NCI-H345 treated with DMSO at 0.1 percent for 48 hours (cell line): ENCODE results near the gene STX11.
"Not testable (repeated sequence)": the region's sequence is repeated elsewhere in the genome, so short reads cannot be mapped to it uniquely, and the experiment has no call there.

Experiments
- DNase-seq: peaks from one replicate; lab custom pipeline; 2025; ENCODE audit not compliant: unreplicated experiment; lab: John Stamatoyannopoulos, UW

The STX11 gene

DNA sequence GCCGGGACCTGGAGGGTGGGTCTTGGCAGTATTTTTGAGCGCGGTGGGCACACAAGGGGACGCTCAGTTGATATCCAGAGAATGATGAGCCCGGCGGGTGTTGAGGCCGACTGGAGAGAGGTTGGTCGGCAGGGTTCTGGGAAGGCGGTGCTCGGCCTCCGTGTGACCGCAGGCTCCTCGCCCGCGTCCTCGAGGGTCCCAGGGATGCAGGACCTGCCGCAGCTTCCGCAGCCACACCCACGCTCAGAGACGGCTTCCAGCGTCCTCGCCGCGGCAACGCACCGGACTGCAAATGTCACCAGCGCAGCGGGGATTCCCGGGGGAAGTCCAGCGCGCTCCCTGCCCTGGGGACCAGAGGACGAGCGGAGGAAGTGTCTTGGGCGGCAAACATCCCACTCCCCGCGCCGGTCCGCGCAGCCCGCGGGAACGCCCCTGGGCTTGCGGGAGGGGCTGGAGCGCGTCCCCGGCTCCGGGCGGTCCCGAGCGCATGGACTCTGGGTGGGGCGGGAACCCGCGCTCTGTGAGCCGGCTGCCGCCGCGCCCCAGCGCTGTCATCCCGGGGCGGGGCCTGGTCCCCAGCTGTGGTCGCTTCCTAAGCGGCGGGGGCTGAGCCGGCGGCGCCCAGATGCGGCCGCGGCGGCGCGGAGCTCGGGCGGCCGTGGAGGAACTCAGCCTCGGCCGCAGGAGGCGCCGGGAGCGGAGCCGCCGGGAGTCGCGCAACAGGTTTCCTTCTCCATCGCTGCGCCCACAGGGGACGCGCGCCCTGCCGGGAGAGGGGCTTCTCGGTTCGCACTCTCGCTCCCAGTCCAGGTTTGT, at the start of gene STX11:
STX11 (plus strand) TSS at position 624 of the 816 bp plus-strand sequence. CDS start 36,111 bp downstream, outside the sequence.
- peak; percentile 37 for DNase-seq

DNA sequence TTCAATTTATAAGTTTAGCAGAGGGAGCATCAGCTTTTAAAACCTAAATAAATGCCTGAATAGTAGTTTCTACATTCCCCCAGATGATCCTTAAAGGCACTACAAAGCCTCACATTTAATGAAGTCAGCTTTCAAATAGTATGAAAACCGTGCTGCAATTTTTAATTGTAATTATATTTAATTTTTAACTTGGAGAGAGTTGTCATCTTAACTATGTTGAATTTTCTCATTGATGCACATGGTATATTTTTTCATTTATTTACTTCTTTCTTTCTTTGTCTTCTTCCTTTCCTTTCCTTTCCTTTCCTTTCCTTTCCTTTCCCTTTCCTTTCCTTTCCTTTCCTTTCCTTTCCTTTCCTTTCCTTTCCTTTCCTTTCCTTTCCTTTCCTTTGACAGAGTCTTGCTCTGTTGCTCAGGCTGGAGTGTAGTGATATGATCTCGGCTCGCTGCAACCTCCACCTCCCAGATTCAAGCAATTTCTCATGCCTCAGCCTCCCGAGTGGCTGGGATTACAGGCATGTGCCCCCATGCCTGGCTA, 47.2 kb upstream of the STX11 start:
- DNase-seq, result no peak

DNA sequence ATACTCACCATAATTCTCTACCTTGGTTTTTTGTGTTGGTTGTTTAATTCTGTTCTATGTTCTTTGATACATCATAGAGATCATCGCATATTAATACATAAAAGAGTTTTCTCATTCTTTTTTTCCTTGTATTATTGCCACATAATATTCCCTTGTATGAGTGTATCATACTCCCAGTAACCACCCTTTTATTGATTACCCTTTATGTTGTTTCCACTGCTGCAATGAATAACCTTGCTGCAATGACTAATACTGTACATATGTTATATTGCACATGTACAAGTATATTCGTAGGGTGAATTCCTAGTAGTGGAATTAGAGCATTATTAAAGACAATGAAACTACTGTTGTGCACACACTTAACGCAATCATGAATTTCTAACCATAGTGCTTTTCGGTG, 45.8 kb upstream of the STX11 start:
- no peak for DNase-seq

DNA sequence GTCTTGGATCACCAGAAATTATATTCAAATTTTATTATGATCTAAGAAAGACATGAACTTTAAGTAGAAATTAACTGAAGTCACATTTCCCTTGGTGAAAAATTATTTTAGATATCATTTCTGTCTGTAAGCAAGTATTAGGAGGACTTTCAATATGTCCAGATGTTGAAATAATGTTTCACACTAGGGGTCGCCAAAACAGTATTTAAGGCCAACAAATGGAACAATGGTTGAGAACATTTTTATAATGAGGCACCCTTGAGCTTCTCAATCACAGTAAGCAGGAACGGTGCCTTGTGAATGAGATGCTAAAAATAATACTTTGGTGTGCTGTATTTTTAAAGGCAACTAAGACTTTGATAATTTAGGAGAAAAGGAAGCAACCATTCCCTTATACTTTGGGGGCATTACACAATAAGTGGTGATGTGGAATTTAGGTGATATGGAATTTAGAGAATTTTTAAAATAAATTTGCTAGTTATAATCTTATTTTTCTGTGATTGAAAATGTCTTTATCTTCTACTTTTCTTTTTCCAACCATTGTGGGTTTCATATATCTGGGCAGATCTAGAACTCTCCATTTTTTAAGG, 45.3 kb upstream of the STX11 start:
- peak; percentile 46 for DNase-seq

DNA sequence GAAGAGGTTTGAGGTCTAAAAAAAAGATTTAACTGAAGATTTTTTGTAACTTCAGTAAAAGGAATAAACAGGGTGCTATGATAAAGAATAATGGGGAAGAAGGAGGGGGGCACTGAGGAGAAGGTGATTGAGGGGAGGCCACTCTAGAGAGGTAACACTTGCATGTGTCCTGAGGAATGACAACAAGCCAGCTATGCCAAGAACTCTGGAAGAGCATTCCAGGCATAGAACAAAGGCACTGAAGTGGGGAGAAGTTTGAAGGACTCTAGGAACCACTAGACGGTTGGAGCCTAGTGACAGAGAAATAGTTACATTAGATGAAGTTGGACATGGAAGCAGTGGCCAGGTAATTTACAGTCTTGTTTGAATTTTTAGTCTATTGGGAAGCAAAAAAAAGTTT, 44.1 kb upstream of the STX11 start:
- DNase-seq, result no peak

DNA sequence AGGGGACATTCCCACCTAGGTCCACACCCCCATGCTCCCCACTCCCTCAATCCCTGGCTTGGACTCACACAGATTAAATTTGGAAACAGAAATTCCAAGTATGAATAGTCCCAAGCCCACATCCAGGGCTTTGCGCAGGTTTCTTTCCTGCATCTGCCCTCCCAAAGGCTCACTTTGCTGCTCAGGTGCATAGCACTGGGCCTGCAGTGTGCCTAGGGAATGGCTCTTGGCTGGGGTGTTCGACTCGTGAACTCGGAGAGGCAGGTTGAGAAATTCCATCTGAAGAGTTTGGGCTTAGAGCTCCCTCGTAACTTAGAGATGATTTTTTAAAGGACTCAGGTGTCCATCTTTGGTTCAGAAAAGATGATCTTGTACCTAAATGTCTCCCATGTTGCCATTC, 40.1 kb upstream of the STX11 start:
- no peak for DNase-seq

DNA sequence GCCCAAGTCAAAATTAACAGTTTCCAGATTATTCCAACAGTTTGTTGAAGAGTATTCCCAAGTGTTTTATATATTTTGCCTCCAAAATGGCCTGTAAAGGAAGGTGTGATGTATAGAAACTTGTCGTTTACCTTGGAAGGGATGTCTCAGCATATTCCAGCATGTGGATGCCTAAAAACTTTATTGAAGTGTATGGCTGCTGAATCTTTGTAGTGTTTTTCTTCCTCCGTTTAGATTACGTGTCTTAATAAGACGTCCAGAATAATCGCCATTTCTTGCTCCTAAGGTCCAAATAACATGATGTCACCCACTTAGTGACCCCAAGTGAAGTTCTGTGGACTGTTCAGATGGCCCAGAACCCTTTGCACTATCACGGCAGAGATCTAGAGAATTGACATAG, 37.0 kb upstream of the STX11 start:
- no peak for DNase-seq

DNA sequence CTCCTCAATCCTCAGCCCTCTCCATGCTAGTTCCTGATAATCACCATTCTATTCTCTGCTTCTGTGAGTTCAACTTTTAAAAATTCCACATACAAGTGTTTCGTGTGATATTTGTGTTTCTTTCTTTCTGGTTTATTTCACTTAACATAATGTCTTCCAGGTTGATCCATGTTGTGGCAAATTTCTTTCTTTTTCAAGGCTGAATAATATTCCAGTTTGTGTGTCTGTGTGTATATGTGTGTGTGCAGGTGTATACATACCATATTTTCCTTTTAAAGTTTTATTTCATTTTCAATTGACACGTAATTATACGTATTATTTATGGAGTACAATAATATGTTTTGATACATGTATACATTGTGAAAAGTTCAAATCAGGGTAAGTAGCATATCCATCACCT, 35.1 kb upstream of the STX11 start:
- no peak for DNase-seq

DNA sequence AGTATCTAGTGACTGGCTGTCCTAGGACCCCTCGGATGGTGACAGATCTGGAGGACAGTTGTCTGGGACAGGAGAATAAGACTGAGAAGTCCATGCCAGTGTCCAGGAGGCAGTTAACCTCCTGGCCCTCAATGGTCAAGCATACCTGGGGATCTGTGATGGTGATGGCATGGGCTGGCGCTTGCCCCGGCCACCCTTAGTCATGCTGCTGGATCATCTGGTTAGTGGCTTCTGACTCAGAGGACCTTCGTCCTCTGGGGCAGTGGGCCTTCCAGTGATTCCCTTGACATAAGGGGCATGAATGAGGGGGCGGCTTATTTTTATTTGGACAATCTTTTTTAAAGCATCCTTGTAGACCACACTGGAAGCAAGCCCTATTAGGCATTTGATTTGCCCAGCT, 30.9 kb upstream of the STX11 start:
- no peak for DNase-seq

DNA sequence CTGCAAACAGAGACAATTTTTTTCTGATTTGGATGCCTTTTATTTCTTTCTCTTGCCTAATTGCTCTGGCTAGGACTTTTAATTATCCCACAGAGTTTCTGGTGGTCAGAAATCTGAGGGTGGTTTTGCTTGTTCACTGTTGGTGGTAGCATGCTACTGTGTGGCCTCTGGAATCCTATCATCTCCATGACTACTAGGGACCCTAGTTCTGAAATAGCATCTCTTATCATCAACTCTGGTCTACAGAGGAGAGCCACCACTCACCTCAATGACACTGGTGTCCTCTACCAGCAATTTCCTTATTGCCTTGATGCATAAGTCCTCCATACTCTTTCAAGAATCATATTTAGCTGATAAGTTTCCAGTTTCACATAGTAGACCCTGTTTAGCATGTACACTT, 27.5 kb upstream of the STX11 start:
- DNase-seq, result no peak

DNA sequence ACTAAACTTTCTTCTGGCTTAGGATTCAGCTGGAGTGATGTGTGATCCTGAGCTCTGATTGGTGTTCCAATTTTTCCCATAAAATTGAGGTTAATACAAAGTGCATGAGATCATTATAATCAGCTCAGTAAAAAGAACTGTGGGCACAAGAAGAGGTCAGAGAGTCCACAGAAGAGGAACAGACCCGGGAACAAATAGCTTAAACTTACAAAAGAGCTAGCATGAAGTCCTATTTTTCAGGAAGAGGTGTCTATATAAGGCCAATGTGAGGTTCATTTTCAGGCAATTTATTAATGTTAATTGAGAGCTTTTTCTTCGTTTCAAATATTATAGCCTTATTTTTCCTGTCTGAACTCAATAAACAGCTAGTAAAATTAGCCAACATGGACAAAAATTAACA, 26.9 kb upstream of the STX11 start:
- no peak for DNase-seq

DNA sequence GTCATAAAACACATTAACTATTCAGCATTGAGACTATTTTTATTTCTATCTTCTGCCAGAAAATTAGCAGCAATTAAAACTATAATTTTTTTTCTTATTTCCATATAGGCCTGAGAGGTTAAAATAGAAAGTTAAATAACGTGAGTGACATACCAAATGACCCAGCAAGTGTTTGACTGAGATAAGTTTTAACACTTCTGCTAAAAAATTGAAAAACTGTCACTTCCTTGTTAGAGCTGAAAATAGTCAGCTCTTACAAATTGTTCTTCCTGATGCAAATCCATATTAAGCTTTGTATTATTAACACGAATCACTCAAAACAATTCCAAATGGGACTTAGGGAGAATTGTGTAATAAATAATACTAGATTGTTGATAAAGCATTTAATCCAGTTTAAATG, 26.5 kb upstream of the STX11 start:
- no peak for DNase-seq

DNA sequence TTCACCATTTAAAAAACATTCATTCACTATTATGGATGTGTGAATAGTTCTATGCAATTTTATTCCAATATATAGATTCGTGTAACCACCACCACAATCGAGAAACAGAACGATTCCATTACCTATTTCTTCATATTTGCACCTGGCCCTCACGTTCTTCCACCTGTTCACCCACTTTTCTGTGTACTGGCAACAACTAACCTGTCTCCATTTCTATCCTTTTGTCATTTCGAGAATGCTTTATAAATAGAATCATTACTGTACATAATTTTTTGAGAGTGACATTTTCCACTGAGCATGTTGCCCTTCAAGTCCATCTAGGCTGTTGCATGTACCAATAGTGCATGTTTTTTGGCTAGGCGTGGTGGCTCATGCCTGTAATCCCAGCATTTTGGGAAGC, 23.2 kb upstream of the STX11 start:
- DNase-seq, result no peak

DNA sequence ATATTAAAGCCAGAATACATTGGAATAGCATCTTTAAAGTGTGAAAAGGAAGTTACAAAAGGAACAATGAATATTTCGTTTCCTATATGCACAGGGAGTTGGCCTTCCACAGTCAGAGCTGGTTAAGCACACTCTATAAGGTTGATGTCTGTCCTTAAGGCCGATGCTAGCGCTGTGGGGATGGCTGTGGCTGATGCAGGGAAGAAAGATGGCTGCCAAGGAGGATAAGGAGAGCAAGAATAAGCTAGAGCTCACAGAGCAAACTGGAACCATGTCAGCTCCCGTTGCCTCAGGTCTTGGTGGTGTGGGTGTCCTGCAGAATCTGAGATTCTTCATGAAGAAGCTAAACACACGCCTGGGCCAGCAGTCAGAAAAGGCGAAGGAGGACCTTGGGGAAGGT, 20.8 kb upstream of the STX11 start:
- no peak for DNase-seq

DNA sequence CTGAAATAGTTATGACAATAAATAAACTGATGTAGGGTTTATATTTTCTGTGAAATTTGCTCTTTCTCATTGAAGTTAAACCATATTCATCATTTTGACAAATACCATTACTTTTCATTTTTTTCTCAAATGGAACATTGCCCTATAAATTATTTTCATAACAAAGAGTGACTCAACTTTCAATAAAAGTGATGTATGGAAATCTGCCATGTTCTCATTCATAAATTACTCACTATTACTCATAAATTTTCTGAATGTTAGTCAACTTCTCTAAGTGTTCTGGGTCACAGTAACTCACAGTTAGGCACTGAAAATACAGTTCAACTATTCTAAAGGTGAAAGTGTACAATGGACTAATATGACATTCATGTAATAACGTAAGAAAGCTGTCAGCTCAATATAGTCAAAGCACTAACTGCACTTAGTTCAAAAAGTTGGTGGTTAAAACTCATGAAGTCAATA, 19.0 kb upstream of the STX11 start:
- no peak for DNase-seq

DNA sequence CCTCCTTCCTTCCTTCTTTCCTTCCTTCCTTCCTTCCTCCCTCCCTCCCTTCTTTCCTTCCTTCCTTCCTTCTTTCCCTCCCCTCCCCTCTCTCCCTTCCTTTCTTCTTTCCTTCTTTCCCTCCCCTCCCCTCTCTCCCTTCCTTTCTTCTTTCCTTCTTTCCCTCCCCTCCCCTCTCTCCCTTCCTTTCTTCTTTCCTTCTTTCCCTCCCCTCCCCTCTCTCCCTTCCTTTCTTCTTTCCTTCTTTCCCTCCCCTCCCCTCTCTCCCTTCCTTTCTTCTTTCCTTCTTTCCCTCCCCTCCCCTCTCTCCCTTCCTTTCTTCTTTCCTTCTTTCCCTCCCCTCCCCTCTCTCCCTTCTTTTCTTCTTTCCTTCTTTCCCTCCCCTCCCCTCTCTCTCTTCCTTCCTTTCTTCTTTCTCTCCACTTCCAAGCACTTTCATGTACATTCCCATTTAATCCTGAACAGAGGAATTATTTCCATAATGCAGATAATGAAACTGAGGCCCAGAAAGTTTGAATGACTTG, 18.1 kb upstream of the STX11 start:
- not testable (repeated sequence) for DNase-seq

DNA sequence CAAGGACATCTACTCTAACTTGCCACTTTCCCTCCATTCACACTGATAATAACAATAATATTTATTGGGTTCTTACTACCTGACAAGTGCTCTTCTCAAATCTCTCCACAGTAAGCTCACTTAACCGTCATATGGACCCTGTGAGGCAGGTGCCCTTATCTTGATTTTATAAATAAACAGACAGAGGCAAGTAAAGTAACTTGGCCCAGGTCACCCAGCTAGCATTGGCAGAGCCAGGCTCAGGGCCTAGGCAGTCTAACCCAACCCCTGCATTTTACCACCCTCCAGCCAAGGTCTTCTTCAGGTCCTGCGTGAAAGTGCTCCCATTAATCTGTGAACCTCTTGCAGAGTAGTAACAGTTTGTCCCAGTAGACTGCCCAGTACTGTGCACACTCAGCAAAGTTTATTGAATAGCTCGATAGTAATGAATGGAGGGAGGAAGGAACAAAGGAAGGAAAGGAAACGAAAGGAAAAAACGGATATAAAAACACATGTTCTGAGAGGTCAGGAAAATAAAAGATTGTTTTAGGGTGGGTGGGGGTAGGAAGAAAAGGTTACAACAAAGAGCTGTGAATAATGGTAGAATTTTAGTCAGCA, 17.0 kb upstream of the STX11 start:
- no peak for DNase-seq

DNA sequence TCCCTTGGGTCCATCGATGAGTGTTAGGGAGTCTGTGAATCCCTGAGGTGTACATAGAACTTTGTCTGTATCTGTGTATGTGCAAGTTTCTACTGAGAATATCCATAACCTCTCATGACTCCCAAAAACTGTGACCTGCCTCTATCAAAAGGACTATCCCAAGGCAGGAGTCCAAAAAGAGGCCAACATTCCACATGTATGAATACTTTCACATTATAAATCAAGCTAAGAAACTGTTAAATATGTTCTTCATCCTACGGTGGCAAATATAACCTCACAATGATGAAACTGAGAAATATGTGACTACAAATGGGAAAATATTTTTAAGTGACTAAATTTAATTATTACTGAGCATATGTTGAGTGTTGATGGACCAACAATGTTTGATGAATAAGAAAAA, 16.1 kb upstream of the STX11 start:
- DNase-seq, result no peak

DNA sequence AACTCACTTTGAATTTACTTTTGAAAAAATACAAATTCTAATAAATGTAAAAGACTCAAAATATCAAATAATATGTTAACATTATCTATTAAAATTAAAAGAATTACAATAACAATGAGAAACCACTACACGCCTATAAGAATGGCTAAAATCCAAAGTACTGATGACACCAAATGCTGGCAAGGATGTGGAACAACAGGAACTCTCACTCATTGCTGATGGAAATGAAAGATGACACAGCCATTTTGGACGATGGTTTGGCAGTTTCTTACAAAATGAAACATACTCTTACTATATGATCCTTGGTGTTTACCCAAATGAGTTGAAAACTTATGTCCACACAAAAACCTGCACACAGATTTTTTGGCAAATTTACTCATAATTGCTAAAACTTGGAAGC, 15.6 kb upstream of the STX11 start:
- no peak for DNase-seq

DNA sequence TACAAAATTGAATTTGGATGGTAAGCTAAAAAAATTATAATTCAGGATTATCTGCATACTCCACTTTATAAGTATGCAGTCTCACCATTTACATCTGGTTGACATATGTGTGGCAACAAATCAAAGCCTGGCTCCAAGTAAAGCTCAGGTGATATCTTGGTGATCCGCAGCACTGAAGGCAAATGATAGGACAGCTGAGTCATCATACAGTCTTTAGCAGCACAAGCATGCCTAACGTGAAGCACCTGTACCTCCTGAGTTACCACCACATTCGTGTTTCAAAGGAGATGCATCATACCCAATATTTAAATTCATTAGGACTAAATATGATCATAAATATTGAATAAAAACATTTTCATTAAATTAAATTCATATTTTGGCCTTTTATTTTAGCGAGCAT, 11.8 kb upstream of the STX11 start:
- DNase-seq, result no peak

DNA sequence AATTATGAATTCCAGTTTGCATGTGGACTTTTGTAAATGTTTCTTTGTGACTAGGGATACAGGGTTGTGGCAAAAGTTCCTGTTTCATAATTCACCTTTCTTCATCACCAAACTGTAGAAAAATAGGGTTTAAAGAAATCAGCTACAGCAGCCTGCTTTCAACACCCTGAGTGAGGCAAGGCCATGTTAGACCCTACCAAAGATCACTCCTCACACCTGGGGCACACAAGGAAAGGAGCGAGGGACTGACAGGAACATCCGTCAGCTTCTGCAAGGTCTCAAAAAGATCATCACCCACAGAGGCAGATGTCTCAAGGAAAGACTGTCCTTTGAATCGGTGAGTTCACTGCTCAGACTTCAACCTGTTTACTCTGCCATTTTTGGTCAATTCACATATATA, 10.5 kb upstream of the STX11 start:
- no peak for DNase-seq

DNA sequence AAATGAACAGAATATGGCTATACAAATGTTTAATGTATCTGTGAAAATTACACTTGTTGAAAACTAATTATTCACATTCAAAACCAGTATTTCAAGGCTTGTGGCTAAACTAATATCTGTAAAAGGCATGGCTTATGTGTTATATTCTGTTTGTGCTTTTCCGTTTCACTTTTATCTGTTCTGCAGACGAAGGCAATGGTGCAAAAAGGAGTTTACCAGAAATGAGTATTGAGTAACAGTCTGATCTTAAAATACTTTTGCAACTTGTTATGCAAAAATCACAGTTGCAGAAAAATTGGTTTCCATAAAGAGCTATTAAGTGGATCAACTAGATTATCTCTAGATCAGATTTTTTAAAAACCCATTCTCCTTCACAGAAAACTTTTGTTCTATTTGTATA, 9.4 kb upstream of the STX11 start:
- no peak for DNase-seq
